ENCODE results near the gene FGF22. TPM values are rescaled to one million over a fixed set of nuclear protein-coding genes. Genes with fewer than 3 reads are reported as not detected.

The FGF22 gene
- total and polyA plus RNA-seq, 2 of the 4 experiments (the other 2 are of a cell fraction), result 0.14 TPM; not detected in 1

DNA sequence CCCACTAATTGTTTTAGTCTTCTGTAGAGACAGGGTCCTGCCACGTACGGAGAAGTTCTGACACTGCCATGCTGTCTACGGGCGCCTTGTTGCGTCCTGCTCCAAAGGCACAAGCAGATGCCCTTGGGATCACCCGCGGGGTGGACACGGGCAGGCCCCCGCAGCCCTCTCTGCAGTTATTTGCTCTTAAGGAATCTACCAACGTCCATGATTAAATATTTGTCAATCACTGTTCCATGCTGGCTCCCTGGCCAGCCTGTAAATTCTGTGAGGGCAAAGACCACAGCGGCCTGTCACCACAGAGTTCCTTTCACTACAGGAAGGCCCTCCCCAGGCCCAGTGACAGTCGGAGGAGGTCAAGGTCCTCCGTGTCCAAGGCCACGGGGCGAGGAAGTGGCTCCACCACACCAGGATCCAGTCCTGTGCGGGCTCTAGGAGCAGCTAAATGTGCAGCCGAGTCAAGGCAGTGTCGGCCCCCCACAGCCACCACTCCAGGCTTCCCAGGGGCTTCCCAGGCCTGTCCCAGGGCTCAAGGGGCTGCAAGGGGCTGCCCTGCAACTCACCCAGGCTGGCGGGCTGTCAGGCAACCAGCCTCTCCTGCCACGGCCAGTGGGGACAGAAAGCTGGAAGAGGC lies 21.2 kb downstream of the FGF22 start:
- peak overlapping the region; percentile 95 for H3K4me2 ChIP-seq (ENCODE audit: low read depth, low read length)
- no peak overlapping the region for H2AFZ ChIP-seq (replicated peaks; ENCODE audit: low read length, poor library complexity)
- H3K56ac ChIP-seq (ENCODE audit: extremely low read depth, insufficient read depth, low read length), result no peak overlapping the region
- peak overlapping the region; percentile 10; the same call in 1 of the 2 replicates for H3K27ac ChIP-seq (ENCODE audit: insufficient read depth, low read length)
- H3K9ac ChIP-seq (ENCODE audit: low read depth, low read length), result peak overlapping the region; percentile 91
- no peak overlapping the region for H2BK5ac ChIP-seq (ENCODE audit: low read depth, low read length, poor library complexity, severe bottlenecking)
- dilution Hi-C loops (cut with HindIII; ENCODE audit: low sequenced_read_pairs, unreplicated experiment), result no loop called here
- DNase-seq (no peak), ATAC-seq (ENCODE audit: low read depth) (no peak)
- no peak overlapping the region for H4K91ac ChIP-seq (ENCODE audit: insufficient read depth, low read depth, low read length)
- H3K79me1 ChIP-seq (ENCODE audit: low read depth in 1 of 2, low read length in 2 of 2), result peaks cover 0 to 48% of the 10 kb centered on the region in 2 experiments; a peak in 2 of 4 replicates
- no peaks in the 10 kb centered on the region for H3K27me3 ChIP-seq (ENCODE audit: control insufficient read depth, insufficient read depth, low read length)
- no peak overlapping the region for H4K5ac ChIP-seq (ENCODE audit: low read depth, low read length)
- CTCF ChIA-PET, result interaction anchor here (0.9 kb wide), 1 partner anchor 29 kb away, joined by 3 read pairs; no protein-coding TSS in a partner anchor
- H2AK5ac ChIP-seq (ENCODE audit: low read depth, low read length), result peak overlapping the region; percentile 2; the same call in 1 of the 2 replicates
- no TSS peak for BruUV-seq (replicated peaks)
- peak overlapping the region; percentile 76 for H2AK9ac ChIP-seq (replicated peaks; ENCODE audit: low read depth, low read length, poor library complexity)
- H3K14ac ChIP-seq (replicated peaks; ENCODE audit: low read depth, low read length), result no peak overlapping the region
- no peak overlapping the region for H2BK120ac ChIP-seq (ENCODE audit: low read depth, low read length)
- POLR2A ChIA-PET (ENCODE audit: unreplicated experiment), result no interaction called here
- no peak overlapping the region for H2BK20ac ChIP-seq (ENCODE audit: low read depth, low read length)
- TF ChIP-seq POLR2A (IDR thresholded peaks at IDR 0.05; ENCODE audit: low read depth, low read length) (no peak), CEBPB (IDR thresholded peaks at IDR 0.05; ENCODE audit: low read depth, low read length) (no peak), MAFK (IDR thresholded peaks at IDR 0.05; ENCODE audit: low read depth, low read length) (no peak), MXI1 (IDR thresholded peaks at IDR 0.05; ENCODE audit: borderline replicate concordance, low read depth, low read length) (no peak), CHD1 (IDR thresholded peaks at IDR 0.05; ENCODE audit: low read depth, low read length) (no peak), FOS (IDR thresholded peaks at IDR 0.05; ENCODE audit: low read depth, low read length) (no peak), RCOR1 (IDR thresholded peaks at IDR 0.05; ENCODE audit: insufficient replicate concordance, low read length) (no peak), USF2 (IDR thresholded peaks at IDR 0.05; ENCODE audit: low read depth, low read length) (no peak)
- H3K4me3 ChIP-seq (ENCODE audit: insufficient read depth, low read depth, low read length), result no peak overlapping the region
- H3K4me1 ChIP-seq (ENCODE audit: control insufficient read depth, insufficient read depth, low read length), result peaks cover 14% of the 10 kb centered on the region
- peaks cover 7% of the 10 kb centered on the region; the same call in 1 of the 2 replicates for H3K36me3 ChIP-seq (ENCODE audit: control insufficient read depth, insufficient read depth, low read length)
- H3K4ac ChIP-seq (ENCODE audit: low read depth, low read length), result no peak overlapping the region
- peak overlapping the region; percentile 90 for H3K23ac ChIP-seq (ENCODE audit: low read depth, low read length)
- H4K8ac ChIP-seq (ENCODE audit: low read depth in 2 of 2, low read length in 2 of 2), result no peak overlapping the region
- intact Hi-C loops (cut with micrococcal nuclease), result loop anchor here (5.0 to 10.0 kb wide), 2 partner anchors 204 to 251 kb away; partner anchors contain the start of gene R3HDM4
- no peak overlapping the region for H3K18ac ChIP-seq (ENCODE audit: low read depth, low read length)
- no peaks in the 10 kb centered on the region for H3K9me1 ChIP-seq (ENCODE audit: insufficient read depth, low read length)
- no peak overlapping the region for H2BK15ac ChIP-seq (ENCODE audit: low read depth, low read length)
- H4K20me1 ChIP-seq (ENCODE audit: insufficient read depth, low read length), result peaks cover 64% of the 10 kb centered on the region
- in situ Hi-C loops (cut with MboI; ENCODE audit: low sequenced_read_pairs), result no loop called here
- no peaks in the 10 kb centered on the region for H3K9me3 ChIP-seq (ENCODE audit: control insufficient read depth, insufficient read depth, low read length)
- WGBS, 2 experiments (ENCODE audit: extremely low coverage in 2 of 2, insufficient read length in 1 of 2), result 85% methylated on average over 5 of the region's 20 CpGs; no CpG with 5 or more reads in 1 of the 2 experiments

Measured in IMR-90 (cell line).